ENCODE measurements around the gene SFRP4.

DNA sequence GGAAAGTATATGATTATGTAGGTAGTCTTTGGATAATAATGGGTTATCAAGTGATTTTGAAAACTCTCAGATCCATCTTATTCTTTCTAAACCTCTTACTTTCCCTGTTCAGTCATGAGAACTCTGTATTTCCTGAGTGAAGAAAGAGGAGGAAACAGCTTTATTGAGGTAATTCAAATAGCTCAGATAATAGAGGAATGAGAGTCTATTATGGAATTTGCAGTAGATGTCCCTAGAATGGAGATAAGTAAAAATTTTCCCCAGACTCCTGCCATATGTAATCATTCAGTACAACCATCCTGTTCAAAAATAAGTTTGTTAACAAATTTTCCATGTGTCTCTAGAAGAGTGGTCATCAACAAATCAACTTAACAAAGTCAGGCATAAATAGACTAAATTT is 40.2 kb upstream of the SFRP4 start:
- TF ChIP-seq CTCF (IDR thresholded peaks at IDR 0.05; ENCODE audit: insufficient read depth, low read depth, low read length) (no peak), EZH2 (IDR thresholded peaks at IDR 0.05; ENCODE audit: insufficient read depth, low read length) (no peak)
